IPS-NIHi7 (cell line): ENCODE data around the gene VSIG8.

Experiments used
- DNase-seq: peaks from one replicate; pipeline ENCODE4 v3.0.0; 2012; ENCODE audit warnings: mixed read lengths; ENCODE audit errors: extremely low spot score

VSIG8 gene

DNA sequence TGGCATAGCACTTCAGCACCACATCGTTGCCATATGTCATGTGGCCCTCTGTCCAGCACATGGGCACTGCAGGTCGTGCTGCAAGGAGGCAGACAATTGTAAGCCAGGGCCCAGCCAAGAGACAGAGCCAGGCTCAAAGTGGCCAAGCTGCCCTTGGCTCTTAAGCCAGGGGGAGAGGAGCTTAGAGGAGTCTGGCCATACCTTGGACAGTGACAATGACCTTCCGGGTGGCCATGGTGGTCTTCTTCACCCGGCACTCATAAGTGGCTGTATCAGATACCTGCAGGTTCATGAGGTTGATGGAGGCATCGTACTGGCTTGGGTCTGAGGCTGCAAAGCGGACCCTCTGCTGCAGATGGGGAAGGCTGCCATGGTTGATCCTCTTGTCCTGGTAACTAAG, 4.6 kb downstream of the VSIG8 start:
- DNase-seq: no peak

DNA sequence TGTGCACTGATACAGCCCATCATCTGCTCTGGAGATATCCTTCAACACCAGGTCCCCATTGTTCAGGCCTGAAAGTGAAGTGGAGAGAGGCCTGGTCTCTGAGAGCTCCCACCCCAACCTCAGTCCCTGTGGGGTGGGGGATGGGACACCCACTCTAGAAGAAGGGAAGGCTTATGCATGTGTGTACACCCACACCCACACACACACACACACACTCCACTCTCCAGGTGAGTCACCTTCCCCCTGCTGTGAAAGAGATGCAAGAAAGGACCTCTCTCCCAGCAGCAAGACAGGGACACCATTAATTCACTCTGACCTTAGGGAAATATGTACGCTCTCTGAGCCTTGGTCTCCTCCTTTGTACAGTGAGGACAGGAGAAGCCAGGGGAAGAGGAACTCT, 5.9 kb downstream of the VSIG8 start:
- DNase-seq: no peak

DNA sequence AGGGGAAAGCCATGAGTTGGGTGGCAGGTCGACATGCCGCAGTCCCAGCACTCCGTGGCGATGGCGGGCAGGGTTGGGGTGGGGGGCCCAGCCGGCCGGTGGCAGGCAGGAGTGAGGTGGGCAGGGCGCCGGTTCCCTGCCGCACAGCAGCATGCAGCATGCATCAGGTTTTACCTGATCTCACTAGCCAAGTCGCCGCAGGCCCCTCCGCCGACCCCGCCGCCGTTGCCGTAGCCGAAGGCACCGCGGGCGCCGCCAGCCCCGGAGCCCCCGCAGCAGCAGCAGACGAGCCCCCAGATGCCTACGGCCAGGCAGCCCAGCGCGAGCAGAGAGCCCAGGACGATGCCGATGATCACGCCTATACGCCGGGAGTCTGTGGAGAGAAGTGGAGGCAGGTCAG, 6.7 kb downstream of the VSIG8 start:
- DNase-seq: no peak

DNA sequence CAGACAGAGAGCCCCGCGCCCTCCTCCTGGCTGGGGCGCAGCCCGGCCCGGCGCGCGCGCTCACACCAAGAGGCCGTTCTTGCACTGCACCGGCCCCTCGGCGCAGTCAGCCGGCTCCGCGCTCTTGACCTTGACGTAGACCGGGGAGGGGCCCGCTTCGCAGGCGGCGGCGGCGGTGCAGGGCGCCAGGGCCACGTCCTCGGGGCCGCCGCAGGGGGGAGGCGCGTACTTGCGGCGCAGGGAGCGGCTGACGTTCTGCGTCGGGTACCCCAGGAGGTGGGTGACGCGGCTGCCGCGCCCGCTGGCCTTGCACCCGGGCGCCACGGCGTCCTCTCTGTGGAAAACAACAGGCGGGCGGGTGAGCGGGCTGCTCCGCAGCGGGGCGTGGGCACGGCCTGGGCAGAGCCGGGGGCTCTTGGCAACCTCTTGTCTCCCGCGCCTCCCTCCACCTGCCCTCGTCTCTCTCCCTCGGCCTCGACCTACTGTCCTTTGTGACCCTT, 7.7 kb downstream of the VSIG8 start:
- DNase-seq: peak; percentile 69

GRCh38 chr1:159854116-159854692, 8.3 kb downstream of the VSIG8 start:
- DNase-seq: peak; percentile 69

GRCh38 chr1:159853417-159854115, 8.9 kb downstream of the VSIG8 start:
- DNase-seq: no peak

- DNase-seq: no peak
These were observed 11.1 kb downstream of the VSIG8 start for GRCh38 chr1:159851407-159851806.

- no peak for DNase-seq
These were observed 12.7 kb downstream of the VSIG8 start for GRCh38 chr1:159849626-159850366.

DNA sequence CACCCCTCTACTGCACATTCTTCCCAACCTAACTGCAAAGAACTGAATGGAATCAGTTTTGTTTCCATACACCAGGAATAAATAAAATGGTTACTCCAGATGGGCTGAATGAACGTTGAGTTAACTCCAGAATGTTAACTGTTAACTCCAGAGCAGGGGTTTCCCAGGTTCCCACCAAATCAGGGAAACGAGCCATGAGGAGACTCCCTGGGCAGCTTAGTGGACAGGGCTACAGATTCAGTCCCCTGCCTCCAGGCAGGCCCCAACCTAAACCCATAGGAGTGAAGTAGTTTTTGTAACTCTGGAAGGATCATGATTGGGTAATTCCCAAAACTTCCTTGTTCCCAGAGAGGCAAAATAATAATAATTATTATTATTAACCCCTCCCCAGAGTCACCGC, 14.1 kb downstream of the VSIG8 start:
- no peak for DNase-seq

- no peak for DNase-seq
These were observed 15.2 kb downstream of the VSIG8 start for GRCh38 chr1:159847231-159847630.

DNA sequence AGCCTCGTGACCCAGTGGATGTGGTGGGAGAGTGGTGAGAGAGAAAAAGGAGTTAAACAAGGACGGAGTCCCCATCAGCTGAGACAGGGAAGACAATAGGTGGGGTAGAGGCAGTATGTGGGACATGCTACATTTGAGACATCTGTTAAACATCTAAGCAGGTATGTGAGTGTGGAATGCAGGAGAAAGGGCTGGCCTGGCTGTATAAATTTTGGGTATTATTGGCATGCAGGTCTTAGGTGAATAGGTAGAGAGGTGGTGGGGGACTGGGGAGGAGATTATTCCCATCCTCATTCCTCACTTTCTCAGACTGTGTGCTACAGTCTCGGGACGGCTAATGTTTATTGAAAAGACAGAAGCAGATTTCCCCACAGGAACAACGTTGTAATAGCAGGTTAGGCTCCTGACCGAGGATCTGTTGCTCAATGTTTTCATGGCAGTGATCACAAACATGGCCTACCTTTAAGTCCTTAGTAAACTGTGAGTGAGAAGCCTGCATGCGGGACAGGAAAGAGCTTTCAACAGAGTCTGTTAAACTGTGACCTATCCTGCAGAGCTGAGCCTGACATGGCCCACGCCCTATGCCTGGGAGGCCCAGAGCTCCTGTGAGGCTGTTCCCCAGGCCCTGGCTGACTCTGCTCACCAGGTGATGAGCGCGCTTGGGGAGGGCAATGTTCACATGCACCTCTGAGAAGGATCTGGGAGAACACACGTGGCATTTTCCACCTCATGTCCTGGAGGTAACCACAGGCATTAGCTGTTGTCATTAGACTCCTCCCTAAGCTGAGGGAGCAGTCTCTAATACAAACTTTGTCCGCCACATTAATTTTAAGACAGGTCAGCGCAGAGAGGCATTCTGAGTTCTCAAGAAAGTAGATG, 16.5 kb downstream of the VSIG8 start:
- no peak for DNase-seq

GRCh38 chr1:159843459-159843858, 19.0 kb downstream of the VSIG8 start:
- no peak for DNase-seq

- no peak for DNase-seq
These were observed 20.7 kb downstream of the VSIG8 start for GRCh38 chr1:159841749-159842148.

- DNase-seq: no peak
These were observed 23.2 kb downstream of the VSIG8 start for GRCh38 chr1:159839116-159839849.

- no peak for DNase-seq
These were observed 23.7 kb downstream of the VSIG8 start for GRCh38 chr1:159838715-159839114.

DNA sequence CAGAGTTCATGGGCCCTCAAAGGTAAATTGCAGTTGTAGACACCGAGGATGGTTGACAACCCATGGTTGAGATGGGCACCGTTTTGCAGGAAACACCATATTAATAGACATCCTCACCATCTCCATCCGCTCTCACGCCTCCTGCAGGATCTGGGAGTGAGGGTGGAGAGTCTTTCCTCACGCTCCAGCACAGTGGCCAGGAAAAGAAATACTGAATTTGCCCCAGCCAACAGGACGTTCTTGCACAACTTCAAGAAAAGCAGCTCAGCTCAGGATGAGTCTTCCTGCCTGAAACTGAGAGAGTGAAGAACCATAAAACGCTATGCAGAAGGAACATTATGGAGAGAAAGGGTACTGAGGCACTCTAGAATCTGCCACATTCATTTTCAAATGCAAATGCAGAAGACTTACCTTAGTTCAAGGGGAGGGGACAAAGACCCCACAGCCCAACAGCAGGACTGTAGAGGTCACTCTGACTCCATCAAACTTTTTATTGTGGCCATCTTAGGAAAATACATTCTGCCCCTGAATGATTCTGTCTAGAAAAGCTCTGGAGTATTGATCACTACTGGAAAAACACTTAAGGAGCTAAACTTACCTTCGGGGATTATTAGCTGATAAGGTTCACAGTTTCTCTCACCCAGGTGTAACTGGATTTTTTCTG, 26.5 kb downstream of the VSIG8 start:
- peak; percentile 26 for DNase-seq

DNA sequence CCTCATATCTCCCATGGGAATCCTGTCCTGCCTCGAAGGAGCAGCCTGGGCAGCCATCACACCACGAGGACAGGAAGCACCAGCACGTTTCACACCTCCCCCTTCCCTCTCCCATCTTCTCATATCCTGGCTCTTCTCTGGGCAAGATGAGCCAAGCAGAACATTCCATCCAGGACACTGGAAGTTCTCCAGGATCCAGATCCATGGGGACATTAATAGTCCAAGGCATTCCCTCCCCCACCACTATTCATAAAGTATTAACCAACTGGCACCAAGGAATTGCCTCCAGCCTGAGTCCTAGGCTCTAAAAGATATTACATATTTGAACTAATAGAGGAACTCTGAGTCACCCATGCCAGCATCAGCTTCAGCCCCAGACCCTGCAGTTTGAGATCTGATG, 27.1 kb downstream of the VSIG8 start:
- DNase-seq: no peak

GRCh38 chr1:159832309-159832708, 30.1 kb downstream of the VSIG8 start:
- DNase-seq: no peak

- peak; percentile 29 for DNase-seq
These were observed 30.9 kb downstream of the VSIG8 start for GRCh38 chr1:159831412-159832141.

DNA sequence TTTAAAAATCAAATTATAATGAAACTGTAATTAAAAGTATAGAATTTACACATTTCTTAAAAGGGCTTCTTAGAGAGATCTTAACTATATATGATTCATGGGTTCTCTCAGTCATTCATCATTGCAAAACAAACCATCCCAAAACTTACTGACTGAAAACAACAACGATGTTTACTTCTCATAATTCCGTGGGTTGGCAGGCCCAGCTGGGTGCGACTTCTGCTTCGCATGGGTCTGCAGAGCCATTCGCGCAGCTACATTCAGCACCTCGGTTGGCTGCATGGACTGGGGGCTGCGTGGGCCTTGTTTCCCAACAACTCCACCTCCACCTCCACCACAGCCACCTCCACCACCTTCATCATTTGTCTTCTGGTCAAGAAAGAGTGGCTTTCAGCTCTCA, 31.7 kb downstream of the VSIG8 start:
- no peak for DNase-seq
